B cell (primary cell): ENCODE measurements around the gene RRP1.

Source experiments
- CTCF ChIP-seq: fragments of 200-600 bp; IDR thresholded peaks from one replicate; pipeline ENCODE4 v1.8.0; 2022; ENCODE audit warnings: antibody characterized with exemption, mild to moderate bottlenecking
- EZH2 ChIP-seq: IDR thresholded peaks from 2 replicates; pipeline ENCODE4 v1.6.1; 2012; ENCODE audit warnings: borderline replicate concordance, low read depth, mild to moderate bottlenecking, moderate library complexity, low read length; ENCODE audit not compliant: insufficient read depth, poor library complexity, severe bottlenecking

DNA sequence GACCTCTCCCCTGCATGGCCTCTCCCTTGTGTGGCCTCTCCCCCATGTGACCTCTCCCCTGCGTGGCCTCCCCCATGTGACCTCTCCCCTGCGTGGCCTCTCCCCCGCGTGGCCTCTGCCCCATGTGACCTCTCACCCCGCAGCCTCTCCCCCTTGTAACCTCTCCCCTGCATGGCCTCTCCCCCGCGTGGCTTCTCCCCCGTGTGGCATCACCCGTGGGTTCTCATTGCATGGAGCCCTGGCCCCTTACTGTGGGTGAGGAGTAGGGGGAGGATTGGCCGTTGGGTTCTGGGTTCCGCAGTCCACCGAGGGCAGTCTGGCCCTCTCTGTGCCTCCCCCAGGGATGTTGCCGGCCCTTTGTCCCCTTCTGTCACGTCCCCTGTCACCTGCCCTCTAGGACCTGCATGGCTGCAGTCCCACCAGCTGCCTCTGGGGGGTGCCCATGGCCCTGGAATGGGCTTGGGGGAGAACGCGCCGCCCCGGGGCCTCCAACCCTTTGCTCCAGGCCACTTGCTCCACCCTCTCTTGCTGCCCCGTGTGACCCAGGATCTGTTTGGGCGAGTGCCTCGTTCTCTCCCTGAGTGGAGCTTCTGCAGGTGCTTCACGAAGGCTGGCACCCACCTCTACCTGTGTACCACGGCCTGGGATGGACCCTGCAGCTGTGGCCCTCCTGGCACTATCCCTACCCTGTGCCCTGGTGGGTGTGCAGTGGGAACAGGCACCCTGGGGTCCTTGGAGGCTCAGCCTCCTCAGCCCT lies 21.3 kb downstream of the RRP1 start:
- TF ChIP-seq CTCF = peak; percentile 83
- no peak for TF ChIP-seq EZH2
